Uterus (tissue), 4 donors: ENCODE measurements around the gene FMN1. TPM values are rescaled to one million over a fixed set of nuclear protein-coding genes. Genes with fewer than 3 reads are reported as not detected.
A peak's percentile ranks its signal among the peaks of the same experiment; 100 is the strongest.

Experiments used
- DNase-seq, 2 donors: peaks; one replicate each; pipeline ENCODE4 v3.0.0-alpha.2; 2019 to 2020
- H3K27ac ChIP-seq, 2 donors: fragments of 200-600 bp; sonication (generic); 1 replicate in 1 of 2; 2 replicates in 1 of 2; pipeline ENCODE4 v1.5.1; 2016 to 2018
- H3K27me3 ChIP-seq, 2 donors: fragments of 200-600 bp; sonication (generic); one replicate each; pipeline ENCODE4 v1.5.1; 2018 to 2019; ENCODE audit warnings: control low read depth in 1 of 2
- H3K36me3 ChIP-seq, 2 donors: fragments of 200-600 bp; sonication (generic); one replicate each; pipeline ENCODE4 v1.5.1; 2019; ENCODE audit warnings: control low read depth in 1 of 2
- H3K4me1 ChIP-seq, 2 donors: fragments of 200-600 bp; sonication (generic); one replicate each; pipeline ENCODE4 v1.5.1; 2018 to 2019; ENCODE audit warnings: control low read depth in 1 of 2
- H3K4me3 ChIP-seq, 2 donors: fragments of 200-600 bp; sonication (generic); 1 replicate in 1 of 2; 2 replicates in 1 of 2; pipeline ENCODE4 v1.5.1; 2018 to 2019; ENCODE audit warnings: mild to moderate bottlenecking in 1 of 2
- H3K9me3 ChIP-seq, 2 donors: fragments of 200-600 bp; sonication (generic); one replicate each; pipeline ENCODE4 v1.5.1; 2019; ENCODE audit warnings: control low read depth in 1 of 2
- POLR2A ChIP-seq, 2 donors: fragments of 450-650 bp; IDR thresholded peaks; one replicate each; pipeline ENCODE4 v1.6.1; 2016; ENCODE audit warnings: antibody characterized with exemption in 2 of 2, mild to moderate bottlenecking in 1 of 2, moderate library complexity in 1 of 2
- intact Hi-C: fragments of 100-400 bp; cut with DNase I; formaldehyde crosslinking; loops from one replicate; pipeline ENCODE4 v1.15.1; 2023; ENCODE audit warnings: low total_unique reads
- total RNA-seq, 4 donors: library from RNA; depleted of rRNA in 3 of 4; stranded (reverse); fragments of >200 nt in 3 of 4; gene quantifications; one replicate each; pipeline versions ENCODE4 v1.1.0 to v1.2.4, GENCODE V29; 2014 to 2023
- TF ChIP-seq, protein P1 (sequence below), 4 experiments: fragments of 200-600 bp in 2 of 4; fragments of 450-650 bp in 2 of 4; sonication (generic) in 2 of 4; IDR thresholded peaks; one replicate each; pipeline ENCODE4 v1.5.1; 2016 to 2019; ENCODE audit warnings: antibody characterized with exemption in 4 of 4, mild to moderate bottlenecking in 2 of 4, moderate library complexity in 1 of 4
- donor health status: DM: yes; HTN: yes; CAD: no.

The FMN1 gene
- total RNA-seq, 4 donors from 2014 or later = 1.3 to 9.3 (median 5.0) TPM

DNA sequence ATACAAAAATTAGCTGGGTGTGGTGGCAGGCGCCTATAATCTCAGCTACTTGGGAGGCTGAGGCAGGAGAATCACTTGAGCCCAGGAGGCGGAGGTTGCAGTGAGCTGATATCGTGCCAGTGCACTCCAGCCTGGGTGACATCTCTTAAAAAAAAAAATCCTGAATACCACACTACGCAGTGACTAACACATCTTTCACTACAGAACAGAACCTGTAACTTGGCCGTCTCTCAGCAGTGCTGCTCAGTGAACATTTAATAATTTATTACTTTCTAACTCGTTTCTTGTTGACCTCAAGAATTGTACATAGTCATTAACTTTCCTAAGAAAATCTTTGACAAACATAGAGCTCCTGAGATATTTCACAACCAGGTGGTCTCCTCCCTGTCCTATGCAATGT is 472.9 kb downstream of the FMN1 start:
- peaks cover 0 to 4% of the 10 kb centered on the region in 2 donors for H3K4me1 ChIP-seq
- peaks cover 0 to 12% of the 10 kb centered on the region in 2 donors for H3K27me3 ChIP-seq
- intact Hi-C loops = no loop called here
- no peaks in the 10 kb centered on the region for H3K9me3 ChIP-seq
- no peak overlapping the region for H3K27ac ChIP-seq
- TF ChIP-seq, protein P1, sequence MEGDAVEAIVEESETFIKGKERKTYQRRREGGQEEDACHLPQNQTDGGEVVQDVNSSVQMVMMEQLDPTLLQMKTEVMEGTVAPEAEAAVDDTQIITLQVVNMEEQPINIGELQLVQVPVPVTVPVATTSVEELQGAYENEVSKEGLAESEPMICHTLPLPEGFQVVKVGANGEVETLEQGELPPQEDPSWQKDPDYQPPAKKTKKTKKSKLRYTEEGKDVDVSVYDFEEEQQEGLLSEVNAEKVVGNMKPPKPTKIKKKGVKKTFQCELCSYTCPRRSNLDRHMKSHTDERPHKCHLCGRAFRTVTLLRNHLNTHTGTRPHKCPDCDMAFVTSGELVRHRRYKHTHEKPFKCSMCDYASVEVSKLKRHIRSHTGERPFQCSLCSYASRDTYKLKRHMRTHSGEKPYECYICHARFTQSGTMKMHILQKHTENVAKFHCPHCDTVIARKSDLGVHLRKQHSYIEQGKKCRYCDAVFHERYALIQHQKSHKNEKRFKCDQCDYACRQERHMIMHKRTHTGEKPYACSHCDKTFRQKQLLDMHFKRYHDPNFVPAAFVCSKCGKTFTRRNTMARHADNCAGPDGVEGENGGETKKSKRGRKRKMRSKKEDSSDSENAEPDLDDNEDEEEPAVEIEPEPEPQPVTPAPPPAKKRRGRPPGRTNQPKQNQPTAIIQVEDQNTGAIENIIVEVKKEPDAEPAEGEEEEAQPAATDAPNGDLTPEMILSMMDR (IDR thresholded peaks at IDR 0.05) = no peak
- no peak for TF ChIP-seq POLR2A (IDR thresholded peaks at IDR 0.05)
- no peak for DNase-seq
- no peak overlapping the region for H3K4me3 ChIP-seq
- H3K36me3 ChIP-seq = no peaks in the 10 kb centered on the region

DNA sequence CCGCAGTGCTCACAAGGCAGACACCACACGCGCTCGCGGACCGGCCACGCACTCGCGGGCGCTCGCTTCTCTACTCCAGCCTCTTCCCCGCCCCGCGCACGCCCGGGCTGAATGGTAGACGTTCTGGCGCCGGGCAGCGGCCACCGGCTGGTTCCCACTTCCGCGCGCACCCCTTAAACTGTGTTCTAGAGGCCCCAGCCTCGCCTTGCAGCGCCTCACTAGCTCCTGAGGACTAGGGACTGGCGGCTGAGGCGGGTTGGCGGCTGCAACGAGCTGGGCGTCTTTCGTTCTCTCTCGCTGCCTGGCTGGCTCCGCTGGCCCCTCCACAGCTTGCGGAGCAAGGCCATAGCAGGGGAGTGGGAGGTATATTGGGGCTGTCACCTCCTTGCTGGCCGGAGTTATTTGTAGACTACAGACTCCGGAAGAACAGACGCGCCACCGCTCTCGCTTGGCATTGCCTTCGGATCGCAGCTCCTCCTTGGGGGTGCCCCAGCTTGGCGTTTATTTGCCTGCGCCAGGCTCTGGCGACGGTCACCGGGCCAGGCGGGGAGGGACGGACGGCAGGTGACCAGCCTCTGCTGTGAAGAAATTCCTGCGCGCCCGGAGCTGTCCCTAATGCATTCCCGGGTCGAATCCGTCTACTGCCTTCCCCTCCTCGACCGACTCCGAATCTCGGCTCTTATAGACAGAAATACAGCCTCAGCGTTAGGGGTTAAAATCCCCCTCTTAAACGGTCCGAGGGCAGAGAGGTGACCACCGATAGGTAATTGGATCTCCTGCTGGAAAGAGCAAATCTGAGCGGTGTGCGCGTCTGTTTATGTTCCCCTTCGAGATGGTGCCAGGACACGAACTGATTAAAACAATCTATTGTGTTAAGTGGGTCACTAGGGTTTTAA is 475.4 kb downstream of the FMN1 start:
- peak overlapping the region in 1 of 2 donors; percentile 2 for H3K27ac ChIP-seq
- H3K9me3 ChIP-seq = no peaks in the 10 kb centered on the region
- peaks cover 5 to 12% of the 10 kb centered on the region in 2 donors for H3K27me3 ChIP-seq
- H3K4me1 ChIP-seq = peaks cover 0 to 4% of the 10 kb centered on the region in 2 donors
- DNase-seq = no peak
- TF ChIP-seq, protein P1 (IDR thresholded peaks at IDR 0.05) = no peak
- intact Hi-C loops = no loop called here
- H3K36me3 ChIP-seq = no peaks in the 10 kb centered on the region
- peak overlapping the region; percentile 24 to 34 for H3K4me3 ChIP-seq

DNA sequence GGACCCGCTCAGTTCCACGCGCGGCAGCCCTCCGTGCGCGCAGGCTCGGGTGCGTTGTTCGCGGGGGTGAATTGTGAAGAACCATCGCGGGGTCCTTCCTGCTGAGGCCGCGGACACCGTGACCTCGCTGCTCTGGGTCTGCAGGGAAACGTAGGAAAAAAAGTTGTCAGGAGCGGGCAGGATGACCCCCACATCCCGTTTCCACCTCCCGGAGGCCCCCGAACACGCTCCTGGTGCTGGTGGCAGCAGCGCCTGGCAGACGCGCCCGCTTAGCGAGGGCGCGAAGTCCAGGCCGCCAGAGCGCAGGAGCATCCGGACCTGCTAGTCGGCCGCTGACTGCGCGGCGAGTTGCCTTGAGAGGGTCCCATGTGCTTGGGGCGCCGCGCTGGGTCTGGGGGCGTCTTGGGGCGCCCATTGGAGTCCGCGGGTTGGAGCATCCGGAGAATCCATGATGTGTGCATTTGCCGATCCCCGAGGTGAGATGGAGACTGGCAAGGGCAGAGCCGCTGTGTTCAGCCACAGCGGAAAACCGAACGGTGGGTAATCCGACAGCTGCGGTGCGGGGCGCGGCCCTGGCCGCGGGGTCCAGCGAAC is 476.2 kb downstream of the FMN1 start:
- Histone ChIP-seq H3K4me1 (peaks cover 0 to 4% of the 10 kb centered on the region in 2 donors), H3K4me3 (peak overlapping the region; percentile 24 to 34), H3K27me3 (peaks cover 5 to 12% of the 10 kb centered on the region in 2 donors), H3K9me3 (no peaks in the 10 kb centered on the region), H3K27ac (peak overlapping the region in 1 of 2 donors; percentile 2), H3K36me3 (no peaks in the 10 kb centered on the region)
- TF ChIP-seq, protein P1 (IDR thresholded peaks at IDR 0.05) = no peak
- no peak for TF ChIP-seq POLR2A (IDR thresholded peaks at IDR 0.05)
- DNase-seq = no peak
- intact Hi-C loops = no loop called here

DNA sequence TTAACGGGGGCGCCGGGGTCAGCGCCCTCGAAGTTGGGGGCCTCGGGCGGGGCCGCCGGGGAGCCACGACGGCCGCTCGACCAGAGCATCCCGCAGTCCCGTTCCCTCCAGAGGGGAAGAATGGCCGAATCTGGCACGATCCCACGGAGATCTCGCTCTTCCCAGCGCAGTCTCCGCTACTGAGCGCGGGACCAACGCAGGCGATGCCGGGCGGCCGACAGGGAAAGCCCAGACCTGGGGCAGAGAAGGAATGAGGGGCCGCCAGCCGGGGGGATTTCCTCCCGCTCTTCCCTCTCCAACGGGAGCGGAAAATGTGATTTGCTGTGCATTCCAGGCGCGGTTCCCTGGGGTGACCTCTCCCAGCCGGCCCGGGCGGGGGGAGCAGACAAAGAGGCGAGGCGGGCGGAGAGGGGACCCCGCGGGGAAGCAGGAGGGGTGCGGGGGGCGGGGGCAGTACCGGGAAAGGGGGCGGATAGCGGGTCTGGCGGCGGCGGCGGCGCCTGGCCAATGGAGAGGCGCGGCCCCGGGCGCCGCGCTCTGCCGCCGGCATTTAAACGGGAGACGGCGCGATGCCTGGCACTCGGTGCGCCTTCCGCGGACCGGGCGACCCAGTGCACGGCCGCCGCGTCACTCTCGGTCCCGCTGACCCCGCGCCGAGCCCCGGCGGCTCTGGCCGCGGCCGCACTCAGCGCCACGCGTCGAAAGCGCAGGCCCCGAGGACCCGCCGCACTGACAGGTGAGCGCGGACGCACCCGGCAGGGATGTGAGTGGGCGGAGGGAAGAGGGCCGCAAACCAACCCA is 476.9 kb downstream of the FMN1 start, which contains the start of gene GREM1:
TSS of gene GREM1 (plus strand) at position 579 of the 801 bp plus-strand sequence. CDS start 12,687 bp downstream, outside the sequence.
- no peak for TF ChIP-seq POLR2A (IDR thresholded peaks at IDR 0.05)
- TF ChIP-seq, protein P1 (IDR thresholded peaks at IDR 0.05) = no peak
- Histone ChIP-seq H3K4me3 (peak within 1 kb of the TSS; percentile 24 to 34), H3K9me3 (no peaks in the 10 kb centered on the region), H3K4me1 (peaks cover 0 to 4% of the 10 kb centered on the region in 2 donors), H3K27me3 (peaks cover 5 to 12% of the 10 kb centered on the region in 2 donors), H3K27ac (peak within 1 kb of the TSS in 1 of 2 donors; percentile 46), H3K36me3 (no peaks in the 10 kb centered on the region)
- DNase-seq = no peak
- intact Hi-C loops = no loop called here
